H9 (cell line): ENCODE data around the gene NRCAM. TPM values are rescaled to one million over a fixed set of nuclear protein-coding genes. Genes with fewer than 3 reads are reported as not detected.

Source experiments
- DNase-seq: peaks from one replicate; pipeline ENCODE4 v3.0.0-alpha.2; 2017
- H2AFZ ChIP-seq: one replicate; pipeline ENCODE4 v1.6.1; 2013; ENCODE audit warnings: mild to moderate bottlenecking, low read length, control low read depth, moderate library complexity
- H2AK5ac ChIP-seq: 2 replicates; pipeline ENCODE4 v1.6.1; 2013; ENCODE audit warnings: low read length, control low read depth, mixed read lengths; ENCODE audit not compliant: insufficient read length
- H2BK120ac ChIP-seq: one replicate; pipeline ENCODE4 v1.6.1; 2013; ENCODE audit warnings: low read depth, mild to moderate bottlenecking, low read length, control low read depth, inconsistent platforms; ENCODE audit not compliant: poor library complexity, severe bottlenecking
- H2BK12ac ChIP-seq: 2 replicates; pipeline ENCODE4 v1.6.1; 2013; ENCODE audit warnings: low read length, control low read depth, mixed read lengths, low read depth; ENCODE audit not compliant: insufficient read length
- H2BK15ac ChIP-seq: 2 replicates; pipeline ENCODE4 v1.6.1; 2013; ENCODE audit warnings: low read depth, low read length, control low read depth
- H2BK20ac ChIP-seq: one replicate; pipeline ENCODE4 v1.6.1; 2013; ENCODE audit warnings: low read depth, mild to moderate bottlenecking, low read length, control low read depth, inconsistent platforms; ENCODE audit not compliant: poor library complexity, severe bottlenecking
- H2BK5ac ChIP-seq: 2 replicates; pipeline ENCODE4 v1.6.1; 2013; ENCODE audit warnings: low read length, control low read depth, mixed read lengths; ENCODE audit not compliant: insufficient read length
- H3K14ac ChIP-seq: 2 replicates; pipeline ENCODE4 v1.6.1; 2013; ENCODE audit warnings: low read length, control low read depth; ENCODE audit not compliant: insufficient read depth
- H3K18ac ChIP-seq: 2 replicates; pipeline ENCODE4 v1.6.1; 2013; ENCODE audit warnings: low read depth, mild to moderate bottlenecking, mixed read lengths, low read length, control low read depth; ENCODE audit not compliant: insufficient read length
- H3K23ac ChIP-seq: 2 replicates; pipeline ENCODE4 v1.6.1; 2013; ENCODE audit warnings: low read length, control low read depth, mixed read lengths, low read depth; ENCODE audit not compliant: insufficient read length
- H3K23me2 ChIP-seq: 2 replicates; pipeline ENCODE4 v1.6.1; 2013; ENCODE audit warnings: low read depth, mild to moderate bottlenecking, mixed read lengths, low read length, control low read depth; ENCODE audit not compliant: insufficient read length, poor library complexity, severe bottlenecking
- H3K27ac ChIP-seq: 2 replicates; pipeline ENCODE4 v1.5.1; 2013; ENCODE audit warnings: low read length, control low read depth, mixed read lengths, low read depth; ENCODE audit not compliant: insufficient read length
- H3K27me3 ChIP-seq: 2 replicates; pipeline ENCODE4 v1.6.1; 2013; ENCODE audit warnings: low read length, control low read depth, inconsistent platforms; ENCODE audit not compliant: insufficient read depth
- H3K4ac ChIP-seq: 2 replicates; pipeline ENCODE4 v1.6.1; 2013; ENCODE audit warnings: low read depth, mild to moderate bottlenecking, control low read depth, inconsistent platforms, low read length, moderate library complexity
- H3K4me1 ChIP-seq: 2 replicates; pipeline ENCODE4 v1.6.1; 2013; ENCODE audit warnings: low read length, control low read depth, inconsistent platforms; ENCODE audit not compliant: insufficient read depth
- H3K4me2 ChIP-seq: 2 replicates; pipeline ENCODE4 v1.6.1; 2013; ENCODE audit warnings: low read length, control low read depth, mixed read lengths; ENCODE audit not compliant: insufficient read length, insufficient read depth
- H3K56ac ChIP-seq: 2 replicates; pipeline ENCODE4 v1.6.1; 2013; ENCODE audit warnings: low read depth, mild to moderate bottlenecking, mixed read lengths, low read length, control low read depth; ENCODE audit not compliant: insufficient read length
- H3K79me1 ChIP-seq: 2 replicates; pipeline ENCODE4 v1.6.1; 2013; ENCODE audit warnings: low read depth, mild to moderate bottlenecking, moderate library complexity, low read length, control low read depth, inconsistent platforms; ENCODE audit not compliant: insufficient read depth, poor library complexity, severe bottlenecking
- H3K79me2 ChIP-seq: 2 replicates; pipeline ENCODE4 v1.6.1; 2013; ENCODE audit warnings: low read length, control low read depth, inconsistent platforms; ENCODE audit not compliant: insufficient read depth
- H3K9ac ChIP-seq: 2 replicates; pipeline ENCODE4 v1.6.1; 2013; ENCODE audit warnings: low read length, control low read depth, mixed read lengths; ENCODE audit not compliant: insufficient read length; ENCODE audit errors: extremely low read depth
- H3K9me3 ChIP-seq: one replicate; pipeline ENCODE4 v1.6.1; 2013; ENCODE audit warnings: low read depth, low read length, inconsistent platforms; ENCODE audit not compliant: control insufficient read depth
- H3T11ph ChIP-seq: one replicate; pipeline ENCODE4 v1.6.1; 2013; ENCODE audit warnings: mild to moderate bottlenecking, low read length, control low read depth, inconsistent platforms
- H4K20me1 ChIP-seq: one replicate; pipeline ENCODE4 v1.6.1; 2013; ENCODE audit not compliant: control insufficient read depth, insufficient read length, insufficient read depth
- H4K5ac ChIP-seq: 2 replicates; pipeline ENCODE4 v1.6.1; 2013; ENCODE audit warnings: low read depth, mild to moderate bottlenecking, mixed read lengths, low read length, control low read depth; ENCODE audit not compliant: insufficient read length
- H4K8ac ChIP-seq: replicated peaks from 2 replicates; pipeline ENCODE4 v1.6.1; 2013; ENCODE audit warnings: low read length, control low read depth, mixed read lengths, low read depth; ENCODE audit not compliant: insufficient read length
- H4K91ac ChIP-seq: 2 replicates; pipeline ENCODE4 v1.6.1; 2013; ENCODE audit warnings: low read depth, mild to moderate bottlenecking, moderate library complexity, mixed read lengths, low read length, control low read depth; ENCODE audit not compliant: insufficient read length
- H3K27ac Mint-ChIP-seq, 3 experiments: 2 replicates in 2 of 3; 3 replicates in 1 of 3; pipeline ENCODE4 v1.8.0; 2020 to 2021; ENCODE audit warnings: mixed read lengths in 3 of 3, mild to moderate bottlenecking in 1 of 3, moderate library complexity in 1 of 3
- H3K27me3 Mint-ChIP-seq: 2 replicates; pipeline ENCODE4 v1.8.0; 2021; ENCODE audit warnings: low read depth, mild to moderate bottlenecking, moderate library complexity, mixed read lengths
- H3K36me3 Mint-ChIP-seq, 3 experiments: 2 replicates in 2 of 3; 3 replicates in 1 of 3; pipeline ENCODE4 v1.8.0; 2020 to 2021; ENCODE audit warnings: low read depth in 3 of 3, mixed read lengths in 3 of 3; ENCODE audit not compliant: insufficient read depth in 1 of 3
- H3K4me1 Mint-ChIP-seq, 2 experiments: 2 replicates each; pipeline ENCODE4 v1.8.0; 2020; ENCODE audit warnings: mixed read lengths in 2 of 2
- H3K4me3 Mint-ChIP-seq, 2 experiments: 2 replicates in 1 of 2; 3 replicates in 1 of 2; pipeline ENCODE4 v1.8.0; 2020 to 2021; ENCODE audit warnings: mild to moderate bottlenecking in 2 of 2, mixed read lengths in 2 of 2, moderate library complexity in 1 of 2
- H3K9me3 Mint-ChIP-seq, 2 experiments: 2 replicates in 1 of 2; 3 replicates in 1 of 2; pipeline ENCODE4 v1.8.0; 2020; ENCODE audit warnings: mild to moderate bottlenecking in 2 of 2, mixed read lengths in 2 of 2, moderate library complexity in 1 of 2
- WGBS: extraction: QIAGEN DNeasy Blood & Tissue Kit; methylation state at CpG from one replicate; pipeline ENCODE4 v1.1.7; 2013; ENCODE audit warnings: missing lambda C conversion rate, low lambda C conversion rate, mixed read lengths; ENCODE audit not compliant: insufficient read length; ENCODE audit errors: extremely low coverage; 5-methylcytosine and 5-hydroxymethylcytosine counted together
- total RNA-seq: library from RNA; stranded (reverse); gene quantifications from 2 replicates; pipeline ENCODE4 v1.2.1, GENCODE V29; 2021
- TF ChIP-seq, protein P1 (sequence below): fragments of 200-600 bp; sonication (generic); conservative IDR thresholded peaks from 3 replicates; pipeline ENCODE4 v1.8.0; 2021; ENCODE audit warnings: antibody characterized with exemption, mild to moderate bottlenecking

NRCAM gene
- total RNA-seq, 1 experiment from 2014 or later: 2.3 TPM

GRCh38 chr7:108114117-108114841 is 342.0 kb downstream of the NRCAM start:
- no peaks in the 10 kb centered on the region for H3K23me2 ChIP-seq
- H3K4ac ChIP-seq: no peak overlapping the region
- no peak overlapping the region for H3K14ac ChIP-seq
- no peak overlapping the region for H3K23ac ChIP-seq
- no peak overlapping the region for H3K27ac ChIP-seq
- H2AFZ ChIP-seq: no peak overlapping the region
- no peak overlapping the region for H2BK12ac ChIP-seq
- no CpG with 5 or more reads among the region's 6 CpGs for WGBS
- no peak overlapping the region for H4K5ac ChIP-seq
- H3K79me2 ChIP-seq: no peaks in the 10 kb centered on the region
- DNase-seq: peak; percentile 75
- TF ChIP-seq, protein P1, sequence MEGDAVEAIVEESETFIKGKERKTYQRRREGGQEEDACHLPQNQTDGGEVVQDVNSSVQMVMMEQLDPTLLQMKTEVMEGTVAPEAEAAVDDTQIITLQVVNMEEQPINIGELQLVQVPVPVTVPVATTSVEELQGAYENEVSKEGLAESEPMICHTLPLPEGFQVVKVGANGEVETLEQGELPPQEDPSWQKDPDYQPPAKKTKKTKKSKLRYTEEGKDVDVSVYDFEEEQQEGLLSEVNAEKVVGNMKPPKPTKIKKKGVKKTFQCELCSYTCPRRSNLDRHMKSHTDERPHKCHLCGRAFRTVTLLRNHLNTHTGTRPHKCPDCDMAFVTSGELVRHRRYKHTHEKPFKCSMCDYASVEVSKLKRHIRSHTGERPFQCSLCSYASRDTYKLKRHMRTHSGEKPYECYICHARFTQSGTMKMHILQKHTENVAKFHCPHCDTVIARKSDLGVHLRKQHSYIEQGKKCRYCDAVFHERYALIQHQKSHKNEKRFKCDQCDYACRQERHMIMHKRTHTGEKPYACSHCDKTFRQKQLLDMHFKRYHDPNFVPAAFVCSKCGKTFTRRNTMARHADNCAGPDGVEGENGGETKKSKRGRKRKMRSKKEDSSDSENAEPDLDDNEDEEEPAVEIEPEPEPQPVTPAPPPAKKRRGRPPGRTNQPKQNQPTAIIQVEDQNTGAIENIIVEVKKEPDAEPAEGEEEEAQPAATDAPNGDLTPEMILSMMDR: peak; percentile 86
- H3K9ac ChIP-seq: no peak overlapping the region
- Mint-ChIP-seq H3K27me3 (no peaks in the 10 kb centered on the region; the same call in 1 of the 2 replicates), H3K4me3 (no peak overlapping the region), H3K4me1 (no peaks in the 10 kb centered on the region), H3K9me3 (no peaks in the 10 kb centered on the region), H3K36me3 (no peaks in the 10 kb centered on the region), H3K27ac (0 out of 7 replicates have a peak overlapping the region, but pooled peaks of 1 of the 3 experiments have one; percentile 35)
- no peak overlapping the region for H3K18ac ChIP-seq
- no peak overlapping the region for H4K91ac ChIP-seq
- no peaks in the 10 kb centered on the region for H3K79me1 ChIP-seq
- H4K20me1 ChIP-seq: no peaks in the 10 kb centered on the region
- no peak overlapping the region for H4K8ac ChIP-seq
- no peak overlapping the region for H3T11ph ChIP-seq
- H2BK20ac ChIP-seq: no peak overlapping the region
- H3K4me2 ChIP-seq: no peak overlapping the region
- no peak overlapping the region for H3K56ac ChIP-seq
- H3K27me3 ChIP-seq: no peaks in the 10 kb centered on the region
- H3K9me3 ChIP-seq: no peaks in the 10 kb centered on the region
- H3K4me1 ChIP-seq: no peaks in the 10 kb centered on the region
- H2BK15ac ChIP-seq: no peak overlapping the region
- no peak overlapping the region for H2BK120ac ChIP-seq
- no peak overlapping the region for H2BK5ac ChIP-seq
- no peak overlapping the region for H2AK5ac ChIP-seq
